GF-D8 (cell line): ENCODE data around the gene ZHX3.
"Not testable (repeated sequence)": the region's sequence is repeated elsewhere in the genome, so short reads cannot be mapped to it uniquely, and the experiment has no call there.

Experiments
- DNase-seq: peaks from one replicate; lab custom pipeline; 2025; lab: John Stamatoyannopoulos, UW

The ZHX3 gene

GRCh38 chr20:41256516-41256915 lies 61.0 kb downstream of the ZHX3 start:
- DNase-seq: no peak

- no peak for DNase-seq
These were observed 61.9 kb downstream of the ZHX3 start for GRCh38 chr20:41255655-41256054.

GRCh38 chr20:41249411-41250281 lies 67.9 kb downstream of the ZHX3 start:
- no peak for DNase-seq

GRCh38 chr20:41248368-41249024 lies 69.0 kb downstream of the ZHX3 start:
- DNase-seq: no peak

GRCh38 chr20:41247523-41248367 lies 69.8 kb downstream of the ZHX3 start:
- no peak for DNase-seq

GRCh38 chr20:41245086-41245707 lies 72.3 kb downstream of the ZHX3 start:
- no peak for DNase-seq

- no peak for DNase-seq
These were observed 74.7 kb downstream of the ZHX3 start for GRCh38 chr20:41242807-41243206.

GRCh38 chr20:41242352-41242751 lies 75.2 kb downstream of the ZHX3 start:
- DNase-seq: no peak

- DNase-seq: not testable (repeated sequence)
These were observed 80.3 kb downstream of the ZHX3 start for GRCh38 chr20:41237233-41237632.

- not testable (repeated sequence) for DNase-seq
These were observed 80.7 kb downstream of the ZHX3 start for GRCh38 chr20:41236818-41237217.

GRCh38 chr20:41234546-41234945 lies 83.0 kb downstream of the ZHX3 start:
- no peak for DNase-seq

GRCh38 chr20:41234041-41234440 lies 83.5 kb downstream of the ZHX3 start:
- no peak for DNase-seq

GRCh38 chr20:41232973-41233926 lies 84.3 kb downstream of the ZHX3 start:
- no peak for DNase-seq

- DNase-seq: no peak
These were observed 86.4 kb downstream of the ZHX3 start for GRCh38 chr20:41231136-41231535.

- no peak for DNase-seq
These were observed 87.4 kb downstream of the ZHX3 start for GRCh38 chr20:41230136-41230535.

- no peak for DNase-seq
These were observed 88.3 kb downstream of the ZHX3 start for GRCh38 chr20:41229259-41229658.

- no peak for DNase-seq
These were observed 88.7 kb downstream of the ZHX3 start for GRCh38 chr20:41228858-41229257.

- no peak for DNase-seq
These were observed 91.1 kb downstream of the ZHX3 start for GRCh38 chr20:41226426-41226825.

- DNase-seq: no peak
These were observed 92.4 kb downstream of the ZHX3 start for GRCh38 chr20:41225091-41225490.

- DNase-seq: no peak
These were observed 93.2 kb downstream of the ZHX3 start for GRCh38 chr20:41224281-41224680.

GRCh38 chr20:41223112-41223511 lies 94.4 kb downstream of the ZHX3 start:
- DNase-seq: no peak
